SK-N-MC (cell line): Measurements from ENCODE around the gene PAAF1.

ENCODE experiments used
- DNase-seq: peaks from one replicate; pipeline ENCODE4 v3.0.0-alpha.2; 2011; ENCODE audit warnings: low read depth, low spot score
- H3K27ac ChIP-seq: fragments of 200-600 bp; sonication (generic); 2 replicates; pipeline ENCODE4 v1.5.1; 2016; ENCODE audit warnings: mixed run types
- H3K36me3 ChIP-seq: fragments of 200-600 bp; sonication (generic); 2 replicates; pipeline ENCODE4 v1.6.1; 2017; ENCODE audit warnings: antibody characterized with exemption, low read length, mixed read lengths; ENCODE audit not compliant: insufficient read depth
- H3K4me3 ChIP-seq: fragments of 200-600 bp; sonication (generic); 2 replicates; pipeline ENCODE4 v1.5.1; 2016
- H3K9ac ChIP-seq: fragments of 200-600 bp; sonication (generic); 2 replicates; pipeline ENCODE4 v1.8.0; 2017; ENCODE audit warnings: mixed run types, mixed read lengths; ENCODE audit not compliant: insufficient read length
- H3K9me3 ChIP-seq: fragments of 200-600 bp; sonication (generic); 2 replicates; pipeline ENCODE4 v1.6.1; 2017; ENCODE audit warnings: low read depth, mild to moderate bottlenecking, antibody characterized with exemption, low read length, moderate library complexity, mixed read lengths
- EZH2 ChIP-seq: fragments of 200-600 bp; sonication (generic); IDR thresholded peaks from one replicate; pipeline ENCODE4 v1.6.1; 2017; ENCODE audit warnings: antibody characterized with exemption
- FOXP2 ChIP-seq: optimal IDR thresholded peaks from 2 replicates; pipeline ENCODE3; 2011; ENCODE audit warnings: mild to moderate bottlenecking, moderate library complexity; ENCODE audit not compliant: insufficient read depth; ENCODE audit errors: extremely low read length, control extremely low read depth
- POLR2AphosphoS5 ChIP-seq: IDR thresholded peaks from 2 replicates; pipeline ENCODE4 v1.6.1; 2012; ENCODE audit warnings: mild to moderate bottlenecking, low read depth, low read length, borderline replicate concordance

The PAAF1 gene, protein sequence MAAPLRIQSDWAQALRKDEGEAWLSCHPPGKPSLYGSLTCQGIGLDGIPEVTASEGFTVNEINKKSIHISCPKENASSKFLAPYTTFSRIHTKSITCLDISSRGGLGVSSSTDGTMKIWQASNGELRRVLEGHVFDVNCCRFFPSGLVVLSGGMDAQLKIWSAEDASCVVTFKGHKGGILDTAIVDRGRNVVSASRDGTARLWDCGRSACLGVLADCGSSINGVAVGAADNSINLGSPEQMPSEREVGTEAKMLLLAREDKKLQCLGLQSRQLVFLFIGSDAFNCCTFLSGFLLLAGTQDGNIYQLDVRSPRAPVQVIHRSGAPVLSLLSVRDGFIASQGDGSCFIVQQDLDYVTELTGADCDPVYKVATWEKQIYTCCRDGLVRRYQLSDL

GRCh38 chr11:73876424-73877310, at the start of gene PAAF1, which contains the start of gene COA4:
Gene PAAF1 (plus strand): TSS chr11:73876999. CDS start chr11:73877022, 23 bp downstream.
Gene COA4 (minus strand): TSS chr11:73876846. CDS start chr11:73873378, 3,468 bp downstream.
- Histone ChIP-seq H3K36me3 (peaks cover 43% of the 10 kb centered on the region), H3K9ac (peak within 1 kb of the TSS; percentile 94), H3K4me3 (peak within 1 kb of the TSS; percentile 88), H3K9me3 (no peaks in the 10 kb centered on the region), H3K27ac (peak within 1 kb of the TSS; percentile 99)
- no peak for TF ChIP-seq FOXP2
- peak; percentile 92 for TF ChIP-seq POLR2AphosphoS5
- TF ChIP-seq EZH2, result no peak
- DNase-seq, result peak; percentile 91

- no peaks in the 10 kb centered on the region for H3K9me3 ChIP-seq
- H3K4me3 ChIP-seq, result no peak overlapping the region
- H3K27ac ChIP-seq, result no peak overlapping the region
- H3K36me3 ChIP-seq, result peaks cover 38% of the 10 kb centered on the region
- H3K9ac ChIP-seq, result no peak overlapping the region
- TF ChIP-seq FOXP2 (no peak), POLR2AphosphoS5 (no peak), EZH2 (no peak)
- no peak for DNase-seq
These were observed 46.5 kb upstream of the PAAF1 start for GRCh38 chr11:73830261-73830660.

- no peak for DNase-seq
- TF ChIP-seq POLR2AphosphoS5 (no peak), EZH2 (no peak), FOXP2 (no peak)
- Histone ChIP-seq H3K4me3 (no peak overlapping the region), H3K9ac (no peak overlapping the region), H3K9me3 (no peaks in the 10 kb centered on the region), H3K36me3 (peaks cover 28% of the 10 kb centered on the region), H3K27ac (no peak overlapping the region)
These were observed 43.7 kb upstream of the PAAF1 start for GRCh38 chr11:73833067-73833466.

DNA sequence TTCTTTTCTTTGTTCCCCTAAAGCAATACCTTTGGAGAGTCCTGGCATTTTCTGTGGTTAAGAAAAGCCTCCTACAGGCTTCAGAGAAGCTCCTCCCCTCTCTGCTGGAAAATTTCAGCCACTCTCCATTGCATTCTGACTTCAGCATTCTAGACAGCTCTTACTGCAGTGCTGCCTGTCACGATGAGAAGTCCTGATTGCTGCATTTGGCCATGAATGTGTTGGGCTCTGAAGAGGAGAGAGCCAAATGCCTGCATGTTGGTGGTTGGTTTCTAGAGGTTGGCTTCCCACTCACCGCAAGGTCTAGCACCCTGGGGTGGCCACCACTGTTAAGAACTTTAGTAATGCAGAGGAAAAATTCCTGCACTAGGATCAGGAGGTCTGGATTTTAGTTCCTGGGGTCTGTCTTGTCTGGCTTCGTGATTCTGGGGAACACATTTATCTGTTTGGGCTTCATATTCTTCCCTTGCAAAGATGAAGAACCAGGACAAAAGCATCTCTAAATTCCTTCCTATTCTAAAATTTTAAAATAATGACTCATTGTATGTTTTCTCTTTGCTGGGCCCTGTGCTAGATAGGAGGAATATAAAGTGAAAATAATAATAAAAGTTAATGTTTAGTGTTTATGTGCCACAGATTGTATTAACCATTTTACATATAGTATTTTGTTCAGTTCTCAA, 38.2 kb upstream of the PAAF1 start:
- DNase-seq, result no peak
- no peak for TF ChIP-seq POLR2AphosphoS5
- TF ChIP-seq FOXP2, result no peak
- TF ChIP-seq EZH2, result no peak
- H3K27ac ChIP-seq, result no peak overlapping the region

GRCh38 chr11:73839123-73839457, 37.7 kb upstream of the PAAF1 start:
- no peaks in the 10 kb centered on the region for H3K9me3 ChIP-seq
- no peak overlapping the region for H3K27ac ChIP-seq
- no peak overlapping the region for H3K4me3 ChIP-seq
- peaks cover 18% of the 10 kb centered on the region; the same call in 1 of the 2 replicates for H3K36me3 ChIP-seq
- H3K9ac ChIP-seq, result no peak overlapping the region
- TF ChIP-seq POLR2AphosphoS5 (no peak), FOXP2 (no peak), EZH2 (no peak)
- no peak for DNase-seq

More for the DNA sequence above, 38.2 kb upstream of the PAAF1 start:
- no peak overlapping the region for H3K4me3 ChIP-seq
- peaks cover 13% of the 10 kb centered on the region; the same call in 1 of the 2 replicates for H3K36me3 ChIP-seq
- H3K9me3 ChIP-seq, result no peaks in the 10 kb centered on the region
- no peak overlapping the region for H3K9ac ChIP-seq

GRCh38 chr11:73851046-73851764, 25.6 kb upstream of the PAAF1 start:
- H3K27ac ChIP-seq, result no peak overlapping the region

DNA sequence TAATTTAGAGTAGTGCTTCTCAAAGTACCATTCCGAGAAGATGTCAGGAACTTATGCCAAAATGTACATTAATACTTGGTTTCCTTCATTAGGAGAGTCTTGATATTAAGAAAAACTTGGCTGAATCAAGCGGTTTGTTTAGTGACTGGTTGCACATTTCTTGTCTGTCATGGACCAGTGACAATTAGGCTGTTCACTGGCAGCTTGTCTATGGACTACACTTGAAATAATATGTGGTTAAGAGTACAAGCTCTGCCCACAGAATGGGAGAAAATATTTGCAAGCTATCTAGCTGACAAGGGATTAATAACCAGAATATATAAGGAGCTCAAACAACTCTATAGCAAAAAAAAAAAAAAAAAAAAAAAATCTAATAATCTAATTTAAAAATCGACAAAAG, 24.8 kb upstream of the PAAF1 start:
- Histone ChIP-seq H3K36me3 (peaks cover 13% of the 10 kb centered on the region), H3K9me3 (no peaks in the 10 kb centered on the region), H3K27ac (no peak overlapping the region), H3K9ac (no peak overlapping the region), H3K4me3 (no peak overlapping the region)
- DNase-seq, result no peak
- no peak for TF ChIP-seq EZH2
- no peak for TF ChIP-seq POLR2AphosphoS5
- no peak for TF ChIP-seq FOXP2

More at GRCh38 chr11:73851046-73851764, 25.6 kb upstream of the PAAF1 start:
- TF ChIP-seq EZH2 (no peak), FOXP2 (no peak), POLR2AphosphoS5 (no peak)
- H3K4me3 ChIP-seq, result no peak overlapping the region
- no peak for DNase-seq
- no peaks in the 10 kb centered on the region for H3K9me3 ChIP-seq
- H3K36me3 ChIP-seq, result peaks cover 13% of the 10 kb centered on the region
- H3K9ac ChIP-seq, result no peak overlapping the region

- Histone ChIP-seq H3K27ac (no peak overlapping the region), H3K9ac (no peak overlapping the region), H3K4me3 (no peak overlapping the region), H3K9me3 (no peaks in the 10 kb centered on the region), H3K36me3 (peaks cover 15% of the 10 kb centered on the region)
- TF ChIP-seq POLR2AphosphoS5 (no peak), FOXP2 (no peak), EZH2 (no peak)
- no peak for DNase-seq
These were observed 22.1 kb upstream of the PAAF1 start for GRCh38 chr11:73854680-73855079.
